HG03575 (cell line): ENCODE data around the gene PKD1L1.

Experiments used
- ATAC-seq: cut with Tn5 transposase; IDR thresholded peaks from one replicate; pipeline ENCODE4 v1.9.1; 2021; ENCODE audit not compliant: unreplicated experiment, insufficient number of reproducible peaks, low FRiP score; ENCODE audit errors: extremely low read depth

PKD1L1 gene

DNA sequence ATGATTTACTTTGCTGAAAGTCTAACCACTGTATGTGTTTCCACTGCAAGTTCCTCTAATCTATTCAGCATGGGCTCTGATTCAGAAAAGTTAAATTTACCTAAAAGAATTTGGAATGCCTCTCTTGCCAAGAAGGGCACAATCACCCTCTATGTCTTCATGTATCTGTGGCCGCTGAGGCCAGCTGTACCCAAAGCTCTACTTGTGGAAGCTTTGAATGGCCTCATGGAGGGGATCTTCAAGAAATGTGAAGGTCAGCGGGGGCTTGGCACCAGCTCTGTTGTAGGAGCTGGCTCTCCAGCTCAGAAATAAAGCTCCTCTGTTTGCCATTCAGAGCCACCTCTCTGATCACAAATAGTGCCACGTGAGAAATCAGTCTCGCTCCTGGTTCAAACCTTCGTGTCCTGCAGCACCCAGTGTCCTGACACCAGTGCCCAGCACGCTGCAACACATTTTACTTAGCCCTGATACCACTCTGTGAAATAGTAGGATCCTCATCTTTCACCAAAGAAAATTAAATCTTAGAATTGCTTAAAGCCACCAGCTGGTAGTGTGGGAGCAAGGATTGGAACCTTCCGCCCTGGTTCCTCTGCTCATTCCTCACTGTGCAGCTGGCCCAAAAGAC, 61.1 kb downstream of the PKD1L1 start:
- ATAC-seq, result no peak

DNA sequence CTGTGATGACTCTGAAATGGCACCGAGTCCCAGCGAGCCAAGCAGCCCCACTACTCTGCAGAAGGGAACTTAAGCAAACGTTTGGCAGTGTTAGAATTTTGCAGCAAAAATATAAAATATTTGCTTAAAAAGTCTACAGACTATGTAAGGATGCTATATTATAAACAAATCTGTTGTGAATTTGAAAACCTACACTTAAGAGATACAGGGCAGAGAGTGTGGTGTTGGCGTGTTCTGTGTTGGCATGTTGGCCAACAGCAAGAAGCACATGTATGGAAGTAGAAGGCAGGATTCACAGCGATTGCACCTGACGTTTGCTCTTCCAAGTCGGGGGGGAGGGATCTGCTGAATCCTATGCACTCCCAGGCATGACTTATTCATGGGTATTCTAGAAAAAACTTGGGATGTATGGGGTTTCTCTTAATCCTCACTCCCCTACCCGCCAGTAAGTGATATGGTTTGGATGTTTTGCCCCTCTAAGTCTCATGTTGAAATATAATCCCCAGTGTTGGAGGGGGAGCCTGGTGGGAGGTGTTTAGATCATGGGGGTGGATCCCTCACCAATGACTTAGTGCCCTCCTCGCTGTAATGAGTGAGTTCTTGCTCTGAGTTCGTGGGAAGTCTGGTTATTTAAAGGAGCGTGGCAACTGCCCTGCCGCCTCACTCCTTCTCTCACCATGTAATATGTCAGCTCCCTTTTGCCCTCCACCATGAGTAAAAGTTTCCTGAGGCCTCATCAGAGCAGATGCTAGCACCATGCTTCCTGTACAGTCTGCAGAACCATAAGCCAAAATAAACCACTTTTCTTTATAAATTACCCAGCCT, 62.1 kb downstream of the PKD1L1 start:
- ATAC-seq, result no peak

DNA sequence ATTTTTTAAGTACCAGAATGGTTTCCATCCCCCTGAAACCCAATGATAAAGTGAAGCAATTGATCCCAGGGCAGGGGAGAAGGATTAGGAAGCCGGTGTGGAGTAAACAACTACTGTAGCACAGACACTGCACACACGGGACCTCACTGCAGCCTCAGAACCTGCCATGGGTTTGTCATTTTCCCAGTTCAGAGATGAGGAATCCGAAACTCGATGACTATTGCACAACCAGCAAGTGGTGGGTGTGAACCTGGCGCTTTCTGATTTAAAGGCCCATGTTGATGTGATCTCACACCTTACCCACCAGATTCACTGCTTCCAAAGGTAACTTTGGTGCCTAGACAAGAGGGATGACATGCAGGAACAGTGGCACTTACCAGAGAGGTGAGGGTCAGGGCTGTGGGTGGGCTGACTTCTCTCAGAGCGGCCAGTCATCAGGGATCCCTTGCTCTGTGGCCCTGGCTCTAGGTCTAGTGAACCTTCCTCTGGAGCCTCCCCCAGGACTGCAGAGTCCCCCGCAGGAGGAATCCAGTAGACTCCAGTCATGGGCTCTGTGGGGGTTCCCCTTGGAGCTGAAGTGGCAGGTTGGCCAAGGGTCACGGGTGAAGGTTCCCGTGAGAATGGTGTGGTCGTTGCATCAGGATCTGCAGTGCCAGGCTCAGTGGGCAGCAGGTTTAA, 62.8 kb downstream of the PKD1L1 start:
- no peak for ATAC-seq

- no peak for ATAC-seq
Measured at GRCh38 chr7:47884675-47885074, 63.6 kb downstream of the PKD1L1 start.

DNA sequence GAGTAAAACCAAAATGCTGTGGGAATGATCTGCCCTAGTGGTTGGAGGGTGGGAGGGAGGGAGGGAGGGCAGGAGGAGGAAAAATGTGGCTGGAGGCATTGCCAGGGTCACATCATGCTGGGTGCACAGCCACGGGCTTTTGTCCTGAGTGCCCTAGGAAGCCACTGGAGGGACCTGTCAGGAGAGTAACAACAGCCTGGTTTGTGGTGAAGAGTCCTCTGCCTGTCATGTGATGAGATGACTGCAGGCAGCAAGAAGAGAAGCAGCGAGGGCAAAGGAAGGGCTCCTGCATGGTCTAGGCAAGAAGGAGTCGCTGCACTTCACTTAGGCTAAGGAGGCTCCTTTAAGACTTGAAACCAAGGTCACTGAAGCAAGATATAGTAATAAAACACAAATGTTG, 65.6 kb downstream of the PKD1L1 start:
- no peak for ATAC-seq

GRCh38 chr7:47881256-47881655, 67.0 kb downstream of the PKD1L1 start:
- ATAC-seq, result no peak

- ATAC-seq, result no peak
Measured at GRCh38 chr7:47878662-47879061, 69.6 kb downstream of the PKD1L1 start.

GRCh38 chr7:47877336-47877735, 70.9 kb downstream of the PKD1L1 start:
- no peak for ATAC-seq

- no peak for ATAC-seq
Measured at GRCh38 chr7:47875998-47876744, 72.1 kb downstream of the PKD1L1 start.

GRCh38 chr7:47875406-47875805, 72.9 kb downstream of the PKD1L1 start:
- ATAC-seq, result no peak

DNA sequence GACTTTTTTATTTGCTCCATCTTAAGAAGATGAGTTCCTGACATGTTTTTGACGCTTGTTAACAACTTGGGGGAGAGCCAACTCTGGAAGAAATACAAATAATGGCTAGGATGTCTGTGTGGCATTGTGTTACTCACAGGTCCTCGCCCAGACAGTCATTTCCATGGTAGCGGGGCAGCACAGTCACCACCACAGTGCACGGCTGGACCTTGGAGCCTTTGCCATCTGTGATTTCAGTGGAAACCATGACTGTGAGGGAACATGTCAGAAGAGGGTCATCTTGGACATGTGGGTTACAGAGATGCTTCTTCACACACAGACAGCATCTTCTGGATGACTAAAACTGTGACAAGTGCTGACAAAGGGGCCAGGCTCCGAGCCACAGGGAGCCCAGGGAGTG, 74.5 kb downstream of the PKD1L1 start:
- ATAC-seq, result no peak

DNA sequence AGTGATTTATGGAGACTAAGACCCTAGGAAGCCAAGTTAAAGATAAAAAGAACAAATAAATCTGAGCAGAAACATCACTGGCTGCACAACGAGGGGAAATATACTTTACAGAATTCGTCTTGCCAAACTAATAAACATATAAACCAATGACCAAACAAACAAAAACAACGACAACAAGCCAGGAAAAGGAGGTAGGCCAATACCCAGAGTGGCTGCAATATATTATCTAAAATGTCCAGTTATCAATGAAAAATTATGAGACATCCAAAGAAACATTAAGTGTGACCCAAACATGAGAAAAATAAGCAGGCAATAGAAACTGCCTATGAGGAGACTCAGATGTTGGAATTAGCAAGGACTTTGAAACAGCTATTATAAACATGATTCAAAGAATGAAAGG, 81.0 kb downstream of the PKD1L1 start:
- ATAC-seq, result no peak

DNA sequence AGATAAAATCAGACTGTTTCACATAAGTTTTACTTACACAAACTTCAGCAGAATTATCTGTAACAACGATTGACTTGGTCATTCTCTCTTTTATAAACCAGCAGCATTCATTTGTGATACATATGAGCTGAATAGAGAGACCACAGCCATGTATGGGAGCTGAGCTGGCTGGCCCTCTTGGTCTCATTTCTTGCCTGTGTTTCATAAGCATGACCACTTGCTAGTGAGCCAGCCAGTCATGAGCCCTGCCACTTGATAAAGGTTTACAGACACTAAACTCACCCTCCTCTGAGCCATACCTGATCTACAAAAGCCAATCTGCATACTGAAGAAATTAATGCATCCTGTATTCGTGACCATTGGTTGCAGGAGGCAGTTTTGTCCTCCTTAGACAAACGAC, 82.1 kb downstream of the PKD1L1 start:
- no peak for ATAC-seq

GRCh38 chr7:47852330-47853245, 95.7 kb downstream of the PKD1L1 start:
- ATAC-seq, result no peak

DNA sequence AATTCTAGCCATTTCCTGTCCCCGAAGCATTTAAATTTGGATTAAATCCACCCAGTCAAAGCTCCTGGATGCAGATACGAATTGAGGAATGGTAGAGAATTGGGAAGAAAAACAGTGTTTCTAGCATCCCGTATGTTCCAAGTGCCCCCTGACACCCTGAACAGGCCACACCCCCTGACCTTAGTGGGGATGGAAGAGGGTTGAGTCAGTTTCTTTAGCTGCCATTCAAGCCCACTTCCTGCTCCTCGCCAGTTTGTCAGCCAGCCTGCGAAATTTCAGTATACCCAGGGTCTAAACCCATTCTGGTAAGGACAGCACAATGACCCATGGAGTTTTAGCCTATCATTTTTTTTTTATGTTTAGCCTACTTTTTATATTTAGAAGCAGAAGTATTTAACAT, 101.1 kb downstream of the PKD1L1 start:
- ATAC-seq, result no peak

DNA sequence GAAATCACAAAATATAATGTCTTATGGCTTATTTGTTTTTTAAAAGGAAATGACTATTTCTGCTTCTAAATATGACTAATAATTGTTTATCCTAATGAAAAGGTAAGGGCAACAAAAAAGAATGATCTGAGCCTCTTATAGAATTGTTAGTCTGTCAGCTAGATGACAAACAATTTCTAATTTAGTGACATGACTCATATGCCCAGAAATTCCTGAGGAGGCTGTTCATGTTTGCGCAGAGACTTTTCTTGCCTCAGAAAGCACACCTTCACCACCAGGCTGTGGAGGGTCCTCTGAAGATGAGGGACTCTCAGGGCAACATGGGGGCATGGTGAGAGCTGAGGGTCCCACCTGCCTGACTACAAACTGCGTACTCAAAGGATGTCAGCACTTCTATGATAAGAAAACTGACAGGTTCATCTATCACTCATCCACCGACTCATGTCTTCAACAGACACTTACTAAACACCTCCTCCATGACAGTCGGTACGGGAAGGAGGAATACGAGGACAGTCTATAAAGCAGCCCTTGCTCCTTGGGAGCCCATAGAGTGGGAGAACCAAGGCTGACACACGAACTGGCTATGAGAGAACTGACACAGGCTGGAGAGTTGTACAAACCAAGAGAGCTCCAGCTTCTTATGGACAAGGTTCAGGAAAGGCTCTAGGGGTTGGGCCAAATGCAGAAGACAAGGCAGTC, 102.0 kb downstream of the PKD1L1 start:
- ATAC-seq, result no peak

GRCh38 chr7:47844311-47844710, 104.0 kb downstream of the PKD1L1 start:
- no peak for ATAC-seq

- ATAC-seq, result no peak
Measured at GRCh38 chr7:47843291-47843690, 105.0 kb downstream of the PKD1L1 start.
